GM19023 (cell line): ENCODE measurements around the gene UNC80.

Experiments used
- ATAC-seq: cut with Tn5 transposase; IDR thresholded peaks from one replicate; pipeline ENCODE4 v1.9.1; 2021; ENCODE audit warnings: mild to moderate bottlenecking, moderate library complexity; ENCODE audit not compliant: unreplicated experiment

UNC80 gene

DNA sequence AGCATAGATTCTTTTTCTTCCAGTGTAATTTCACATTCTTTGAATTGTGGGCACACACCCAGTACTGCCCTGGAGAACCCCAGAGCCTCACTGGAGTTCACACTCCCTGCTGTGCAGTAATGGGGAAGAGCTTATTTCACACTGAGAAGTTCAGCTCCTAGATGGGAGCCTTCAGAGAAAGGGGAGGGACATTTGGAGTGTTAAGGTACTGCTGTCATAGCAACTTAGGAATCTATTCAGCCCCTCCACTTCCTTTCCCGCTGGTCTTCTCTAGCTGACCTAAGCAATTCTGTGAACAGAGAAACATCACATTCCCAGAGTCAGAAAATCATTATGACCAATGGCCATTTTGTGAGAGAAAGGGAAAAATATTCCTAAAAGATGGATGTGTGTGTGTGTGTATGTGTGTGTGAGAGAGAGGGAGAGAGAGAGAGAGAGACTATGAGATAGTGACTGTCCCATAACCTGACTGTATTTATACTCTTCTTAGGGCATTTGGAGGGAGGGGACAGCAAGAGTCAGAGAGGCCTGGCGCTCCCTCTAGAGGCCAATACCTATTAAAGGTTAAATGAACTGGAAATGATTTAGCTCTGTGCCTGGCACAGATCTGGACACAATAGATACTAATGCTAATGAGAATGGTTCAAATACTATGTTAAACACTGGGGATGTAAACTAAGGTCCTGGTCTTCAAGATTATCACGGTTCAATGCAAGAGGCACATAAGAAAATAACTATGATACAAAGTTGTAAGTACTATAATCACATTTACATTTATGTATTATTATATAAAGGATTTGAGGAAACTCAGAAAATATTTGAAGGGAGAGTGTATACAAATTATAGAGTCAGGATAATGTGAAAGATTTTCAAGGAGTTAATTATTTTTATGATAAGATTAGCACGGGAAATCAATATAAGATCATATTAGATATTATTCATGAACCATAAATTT is 189.3 kb downstream of the UNC80 start:
- peak; percentile 93 for ATAC-seq

- ATAC-seq, result no peak
Observed at GRCh38 chr2:209965723-209966122, 194.1 kb downstream of the UNC80 start.

DNA sequence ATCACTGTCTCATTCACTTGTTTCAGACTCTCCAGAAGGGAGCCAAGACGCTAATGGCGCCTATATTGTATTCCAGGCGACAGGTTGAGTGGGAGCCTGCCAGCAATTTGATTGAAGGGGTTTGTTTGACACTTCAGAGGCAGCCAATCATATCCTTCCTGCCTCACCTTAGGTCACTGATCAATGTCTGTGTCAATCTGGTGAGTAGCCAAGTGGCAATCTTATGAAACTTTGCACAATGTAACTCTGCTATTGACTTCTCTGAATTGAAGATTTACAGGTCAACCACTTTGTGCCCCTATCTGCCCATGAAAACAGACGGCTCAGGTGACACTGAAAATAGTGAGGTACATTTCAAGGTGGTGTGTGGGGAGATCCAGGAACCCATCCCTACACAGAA is 198.1 kb downstream of the UNC80 start:
- ATAC-seq, result no peak

- no peak for ATAC-seq
Observed at GRCh38 chr2:209970271-209970670, 198.6 kb downstream of the UNC80 start.

GRCh38 chr2:209970711-209971110 is 199.1 kb downstream of the UNC80 start:
- ATAC-seq, result no peak

DNA sequence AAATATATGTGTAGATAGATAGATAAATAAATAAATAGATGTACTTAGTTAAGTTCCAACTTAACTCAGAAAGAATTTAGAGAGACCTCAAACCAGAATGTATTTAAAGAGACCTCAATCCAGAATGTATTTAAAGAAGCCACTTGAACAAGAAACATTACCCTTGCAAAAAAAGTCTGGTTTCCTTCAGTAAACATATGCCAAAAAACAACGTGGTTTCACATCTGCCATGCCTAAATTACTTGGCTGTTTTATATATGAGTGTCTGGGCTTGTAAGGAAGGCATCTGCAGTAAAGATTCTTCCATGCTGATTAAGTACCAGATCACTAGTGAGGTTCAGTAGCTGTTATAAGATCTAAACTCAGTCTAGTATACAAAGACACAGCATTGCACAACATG is 201.7 kb downstream of the UNC80 start:
- no peak for ATAC-seq

- ATAC-seq, result no peak
Observed at GRCh38 chr2:209974576-209974975, 202.9 kb downstream of the UNC80 start.

DNA sequence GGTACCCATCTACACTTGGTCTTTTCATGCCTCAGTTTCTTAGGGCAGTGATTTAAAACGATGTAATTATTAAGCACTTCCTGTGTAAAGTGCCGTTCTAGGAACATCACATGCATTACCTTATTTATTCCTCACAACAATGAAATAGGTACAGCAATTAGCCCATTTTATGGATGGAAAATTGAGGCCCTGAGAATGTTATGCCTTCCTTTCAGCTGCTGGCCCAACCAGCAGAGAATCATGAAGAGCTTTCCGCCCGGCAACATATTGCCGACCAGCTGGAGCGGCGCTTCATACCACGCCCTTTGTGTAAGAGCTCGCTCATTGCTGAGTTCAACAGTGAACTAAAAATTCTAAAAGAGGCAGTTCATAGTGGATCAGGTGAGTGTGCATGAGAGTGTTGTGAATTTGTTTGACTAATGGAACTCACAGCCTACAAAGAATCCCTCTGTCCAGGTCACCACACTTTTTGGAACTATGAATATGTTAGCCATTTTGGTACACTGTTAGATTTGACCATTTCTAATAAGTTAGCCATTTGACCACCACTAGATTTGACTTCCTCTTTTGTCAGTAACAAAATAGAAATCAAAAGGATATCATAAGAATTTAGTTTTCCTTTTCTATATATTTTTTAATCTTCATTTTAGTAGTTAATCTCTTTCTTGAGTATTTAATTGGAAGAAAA is 205.2 kb downstream of the UNC80 start:
- ATAC-seq, result peak; percentile 49

- no peak for ATAC-seq
Observed at GRCh38 chr2:209977386-209978239, 206.0 kb downstream of the UNC80 start.

- no peak for ATAC-seq
Observed at GRCh38 chr2:209984291-209984690, 212.7 kb downstream of the UNC80 start.

- ATAC-seq, result no peak
Observed at GRCh38 chr2:209985874-209986273, 214.2 kb downstream of the UNC80 start.

GRCh38 chr2:209986415-209986814 is 214.8 kb downstream of the UNC80 start:
- no peak for ATAC-seq

DNA sequence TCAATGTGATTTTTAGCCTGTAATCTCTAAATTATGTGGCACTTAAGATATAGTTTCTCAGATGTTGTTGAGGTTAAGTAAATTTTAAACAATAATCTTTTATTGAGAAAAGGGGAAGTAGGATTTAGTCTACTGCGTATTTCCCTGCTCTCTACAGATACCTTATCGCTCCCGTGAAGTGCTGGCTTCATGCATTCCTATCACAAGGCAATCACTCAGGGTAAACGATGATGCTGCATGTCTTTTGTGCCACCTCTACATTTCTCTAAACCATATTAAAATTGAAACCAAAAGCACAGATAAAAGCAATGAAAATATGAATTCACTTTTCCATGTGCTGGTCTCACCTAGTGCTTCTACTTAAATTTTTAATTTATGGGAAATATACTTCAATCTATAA is 216.4 kb downstream of the UNC80 start:
- no peak for ATAC-seq

DNA sequence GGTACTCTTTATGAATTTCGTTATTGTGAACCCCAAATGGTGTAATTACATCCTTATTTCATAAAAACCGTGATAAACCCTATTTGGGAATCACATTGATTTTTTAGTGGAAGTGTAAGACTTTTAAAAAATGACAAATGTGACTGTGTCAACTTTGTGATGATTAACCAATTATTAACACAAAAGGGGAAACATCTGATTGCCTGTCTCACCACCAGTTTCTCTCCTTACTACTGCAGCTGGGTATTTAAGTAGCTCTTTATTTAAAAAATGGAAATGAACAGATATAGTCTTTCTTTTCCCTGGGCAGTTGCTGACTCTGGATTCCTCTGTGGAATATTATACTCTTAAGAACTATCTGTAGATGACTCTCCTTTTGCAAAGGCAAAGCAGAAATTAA is 219.2 kb downstream of the UNC80 start:
- no peak for ATAC-seq

GRCh38 chr2:209993968-209994367 is 222.3 kb downstream of the UNC80 start:
- ATAC-seq, result no peak

- no peak for ATAC-seq
Observed at GRCh38 chr2:209998596-209998995, 227.0 kb downstream of the UNC80 start.

GRCh38 chr2:210000464-210001324 is 229.1 kb downstream of the UNC80 start:
- ATAC-seq, result no peak

DNA sequence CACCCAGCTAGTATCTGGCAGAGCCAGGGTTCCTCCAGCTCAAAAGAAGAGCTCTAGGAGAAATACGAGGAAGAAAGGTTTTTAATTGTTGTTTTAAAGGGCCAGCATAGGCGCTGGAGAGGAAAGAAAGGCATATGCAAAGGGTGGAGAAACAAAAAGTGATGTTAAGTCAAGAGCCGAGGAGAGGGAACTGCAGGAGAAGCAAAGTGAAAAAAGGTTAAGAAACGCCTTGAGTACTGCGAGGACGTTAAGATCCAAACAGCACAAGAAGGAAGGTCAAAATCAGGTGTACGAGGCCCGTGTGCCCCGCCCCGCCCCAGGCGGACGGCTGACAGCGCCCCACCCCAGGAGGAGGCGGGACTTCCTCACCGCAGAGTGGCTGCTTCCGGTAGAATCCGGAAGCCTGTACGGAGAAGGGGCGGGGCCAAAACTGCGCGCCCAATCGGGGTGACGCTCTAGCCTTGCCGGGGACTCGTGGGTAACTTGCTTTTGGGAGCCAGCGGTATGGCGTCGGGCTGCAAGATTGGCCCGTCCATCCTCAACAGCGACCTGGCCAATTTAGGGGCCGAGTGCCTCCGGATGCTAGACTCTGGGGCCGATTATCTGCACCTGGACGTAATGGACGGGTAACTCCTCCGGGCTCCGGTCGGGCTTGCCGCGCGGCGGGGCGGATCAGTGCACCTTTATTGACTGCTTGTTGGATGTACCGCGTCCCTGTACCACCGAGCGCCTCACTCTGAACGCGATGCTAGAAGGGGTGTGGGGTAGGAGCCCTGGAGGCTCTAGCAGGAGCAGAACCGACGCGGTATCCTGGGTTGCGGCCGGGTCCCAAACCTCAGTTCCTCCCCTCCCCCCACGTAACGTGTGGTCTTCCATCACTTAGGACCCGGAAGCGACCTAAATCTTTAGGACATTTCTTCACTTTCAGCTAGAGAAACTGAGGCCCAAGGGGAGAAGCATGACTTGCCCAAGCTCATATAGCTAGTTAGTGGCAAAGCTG is 230.8 kb downstream of the UNC80 start, which contains the start of gene RPE:
Gene RPE (plus strand): TSS at position 481 of the 1,000 bp plus-strand sequence. CDS start 24 bp downstream, at position 505.
- ATAC-seq, result peak; percentile 100

DNA sequence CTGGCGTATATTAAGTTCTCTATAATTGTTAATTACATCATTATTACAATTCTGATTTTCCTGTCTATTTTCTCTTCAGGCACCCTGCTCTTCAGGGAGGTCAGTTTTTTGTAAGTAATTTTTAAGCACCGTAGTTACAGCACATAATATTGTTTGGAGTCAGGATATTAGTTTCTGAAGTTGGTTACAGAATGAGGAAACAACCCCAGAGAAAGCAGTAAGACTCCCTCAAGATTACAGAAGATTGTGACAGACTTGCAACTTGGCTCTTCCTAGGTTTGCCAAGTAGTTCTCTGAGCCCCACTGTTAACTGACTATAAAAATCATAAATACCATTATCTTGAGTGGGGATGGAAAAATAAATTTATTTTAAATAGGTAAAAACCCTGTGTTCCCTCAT is 231.7 kb downstream of the UNC80 start:
- no peak for ATAC-seq
